Right kidney (tissue), 9 donors: ENCODE measurements around the gene ATP8B3.
A peak's percentile ranks its signal among the peaks of the same experiment; 100 is the strongest.

Experiments
- DNase-seq: peaks from one replicate; pipeline ENCODE4 v3.0.0-alpha.2; 2016
- long read RNA-seq, 8 donors: transcript quantifications; one replicate each; lab custom pipeline, GENCODE V29; 2026

ATP8B3 gene, protein sequence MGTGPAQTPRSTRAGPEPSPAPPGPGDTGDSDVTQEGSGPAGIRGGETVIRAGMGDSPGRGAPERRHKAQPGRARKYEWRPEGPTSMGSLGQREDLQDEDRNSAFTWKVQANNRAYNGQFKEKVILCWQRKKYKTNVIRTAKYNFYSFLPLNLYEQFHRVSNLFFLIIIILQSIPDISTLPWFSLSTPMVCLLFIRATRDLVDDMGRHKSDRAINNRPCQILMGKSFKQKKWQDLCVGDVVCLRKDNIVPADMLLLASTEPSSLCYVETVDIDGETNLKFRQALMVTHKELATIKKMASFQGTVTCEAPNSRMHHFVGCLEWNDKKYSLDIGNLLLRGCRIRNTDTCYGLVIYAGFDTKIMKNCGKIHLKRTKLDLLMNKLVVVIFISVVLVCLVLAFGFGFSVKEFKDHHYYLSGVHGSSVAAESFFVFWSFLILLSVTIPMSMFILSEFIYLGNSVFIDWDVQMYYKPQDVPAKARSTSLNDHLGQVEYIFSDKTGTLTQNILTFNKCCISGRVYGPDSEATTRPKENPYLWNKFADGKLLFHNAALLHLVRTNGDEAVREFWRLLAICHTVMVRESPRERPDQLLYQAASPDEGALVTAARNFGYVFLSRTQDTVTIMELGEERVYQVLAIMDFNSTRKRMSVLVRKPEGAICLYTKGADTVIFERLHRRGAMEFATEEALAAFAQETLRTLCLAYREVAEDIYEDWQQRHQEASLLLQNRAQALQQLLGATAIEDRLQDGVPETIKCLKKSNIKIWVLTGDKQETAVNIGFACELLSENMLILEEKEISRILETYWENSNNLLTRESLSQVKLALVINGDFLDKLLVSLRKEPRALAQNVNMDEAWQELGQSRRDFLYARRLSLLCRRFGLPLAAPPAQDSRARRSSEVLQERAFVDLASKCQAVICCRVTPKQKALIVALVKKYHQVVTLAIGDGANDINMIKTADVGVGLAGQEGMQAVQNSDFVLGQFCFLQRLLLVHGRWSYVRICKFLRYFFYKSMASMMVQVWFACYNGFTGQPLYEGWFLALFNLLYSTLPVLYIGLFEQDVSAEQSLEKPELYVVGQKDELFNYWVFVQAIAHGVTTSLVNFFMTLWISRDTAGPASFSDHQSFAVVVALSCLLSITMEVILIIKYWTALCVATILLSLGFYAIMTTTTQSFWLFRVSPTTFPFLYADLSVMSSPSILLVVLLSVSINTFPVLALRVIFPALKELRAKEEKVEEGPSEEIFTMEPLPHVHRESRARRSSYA (N-terminal part only)
- long read RNA-seq, donor 1, result 0 reads
- long read RNA-seq, donor 2, result 0 reads
- long read RNA-seq, donor 3, result 0 reads
- long read RNA-seq, donor 4, result 0 reads
- long read RNA-seq, donor 5, result 0 reads
- long read RNA-seq, donor 6, result 0 reads
- long read RNA-seq, donor 7, result 0 reads
- long read RNA-seq, donor 8, result 0 reads

DNA sequence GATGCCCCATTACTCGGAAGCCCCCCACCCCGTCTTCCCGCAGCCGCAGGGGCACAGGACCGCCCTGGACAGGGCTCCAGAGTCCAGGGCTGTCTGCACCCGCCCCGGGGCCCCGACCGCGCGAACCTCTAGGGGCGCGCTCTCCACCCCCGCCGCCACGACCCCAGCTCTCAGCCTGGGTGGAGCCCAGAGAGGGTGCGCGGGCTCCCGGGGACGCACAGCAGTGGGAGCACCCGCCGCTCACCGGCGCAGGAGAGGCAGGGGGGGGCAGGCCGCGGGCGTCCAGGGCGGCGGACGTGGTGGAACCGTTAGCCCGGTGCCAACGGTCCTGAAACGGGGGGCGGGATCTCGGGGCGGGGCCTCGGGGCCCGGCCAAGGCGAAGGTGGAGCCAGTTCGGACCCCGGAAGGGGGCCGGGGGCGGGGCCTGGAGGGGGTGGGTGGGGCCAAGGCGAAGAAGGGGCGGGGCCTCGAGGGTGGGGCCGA lies at the start of gene ATP8B3:
TSS of gene ATP8B3 (minus strand) at position 335 of the 484 bp plus-strand sequence. CDS start 540 bp downstream, outside the sequence.
- no peak for DNase-seq

DNA sequence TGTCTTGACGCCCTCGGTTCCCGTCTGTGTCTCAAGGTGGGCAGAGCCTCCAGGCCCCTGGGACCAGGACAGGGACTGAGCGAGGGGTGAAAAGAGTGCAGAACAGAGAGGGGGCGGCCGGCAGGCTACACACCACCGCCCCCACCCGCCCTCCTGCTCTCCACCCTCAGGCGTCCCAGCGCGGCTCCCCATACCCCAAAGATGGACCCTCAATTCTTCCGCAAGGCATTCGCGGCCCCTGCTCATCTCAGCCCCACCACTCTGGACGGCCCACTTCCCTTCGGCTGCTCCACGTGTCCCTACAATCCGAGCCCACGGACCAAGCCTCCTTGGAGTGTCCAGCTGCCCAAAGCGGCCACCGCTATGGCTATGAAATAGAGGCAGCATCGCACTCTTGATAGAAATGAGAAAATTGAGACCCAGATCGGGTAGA lies 49.5 kb upstream of the ATP8B3 start:
- peak; percentile 57 for DNase-seq

DNA sequence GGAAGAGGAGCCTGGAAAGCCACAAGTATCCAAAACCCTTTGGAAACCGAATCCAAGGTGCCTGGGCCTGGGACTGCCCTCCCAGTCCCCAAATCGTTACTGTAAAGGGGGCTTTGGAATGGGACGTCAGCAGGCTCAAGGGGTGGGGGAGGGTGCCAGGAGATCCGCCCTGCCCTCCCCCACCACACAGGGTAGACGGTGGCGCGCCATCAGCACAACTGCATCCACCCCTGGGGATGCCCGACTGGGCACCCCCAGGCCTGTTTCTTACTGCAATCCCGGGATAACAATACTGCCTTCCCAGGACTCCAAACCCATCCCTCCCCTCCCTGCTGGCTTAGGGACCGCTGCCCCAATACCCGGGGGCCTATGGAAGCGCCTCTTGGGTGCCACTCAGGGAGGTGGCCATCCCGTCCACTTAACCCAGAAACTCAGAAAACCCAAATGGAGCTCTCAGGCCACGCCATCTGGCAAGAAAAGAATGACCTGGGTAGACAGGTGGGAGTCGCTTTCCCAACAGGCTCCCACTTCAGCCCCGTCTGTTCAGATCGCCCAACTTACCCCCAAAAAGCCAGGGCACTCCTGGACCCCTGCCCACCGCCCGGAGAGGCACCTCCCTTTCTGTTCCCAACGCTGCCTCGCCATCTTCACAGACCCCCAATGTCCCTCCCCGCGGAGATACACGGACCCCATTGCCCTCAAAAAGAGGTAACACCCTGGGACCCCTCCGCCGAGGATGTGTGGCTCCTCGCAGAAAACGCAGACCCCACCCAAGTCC lies 48.9 kb upstream of the ATP8B3 start:
- DNase-seq, result peak; percentile 31

DNA sequence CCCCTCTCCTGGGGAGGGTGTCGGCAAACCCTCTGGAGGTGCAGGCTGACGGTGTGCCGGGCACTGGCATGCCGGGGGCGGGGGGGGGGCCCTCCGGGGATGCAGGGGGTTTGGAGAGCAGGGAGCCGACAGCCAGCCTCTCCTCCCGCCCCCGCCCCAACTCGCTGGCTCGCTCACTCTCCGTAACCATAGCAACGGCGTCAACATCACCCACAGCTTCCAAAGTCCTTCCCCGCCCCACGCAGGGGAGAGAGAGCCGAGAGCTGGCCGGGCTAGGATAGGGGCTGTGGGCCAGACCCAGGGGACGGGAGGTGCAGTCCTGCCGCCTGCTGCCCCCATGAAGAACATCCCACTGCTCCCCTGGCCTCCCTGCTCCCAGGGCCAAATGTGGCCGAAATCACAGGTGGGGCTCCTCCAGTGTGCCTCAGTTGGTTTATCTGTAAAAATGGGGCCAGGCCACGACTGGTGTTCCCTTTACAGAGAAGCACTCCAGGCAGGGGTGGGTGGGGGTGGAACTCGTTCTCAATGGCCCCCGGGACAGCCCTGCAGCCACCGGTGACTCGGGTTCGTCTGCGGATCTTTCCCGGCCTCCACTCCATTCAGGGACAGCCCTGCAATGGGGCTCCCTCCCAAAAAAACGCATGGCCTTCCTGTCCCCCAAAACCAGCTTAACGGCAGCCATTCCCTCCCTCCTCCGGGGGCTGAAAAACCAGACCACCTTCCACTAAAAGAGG lies 48.1 kb upstream of the ATP8B3 start:
- DNase-seq, result peak; percentile 51

DNA sequence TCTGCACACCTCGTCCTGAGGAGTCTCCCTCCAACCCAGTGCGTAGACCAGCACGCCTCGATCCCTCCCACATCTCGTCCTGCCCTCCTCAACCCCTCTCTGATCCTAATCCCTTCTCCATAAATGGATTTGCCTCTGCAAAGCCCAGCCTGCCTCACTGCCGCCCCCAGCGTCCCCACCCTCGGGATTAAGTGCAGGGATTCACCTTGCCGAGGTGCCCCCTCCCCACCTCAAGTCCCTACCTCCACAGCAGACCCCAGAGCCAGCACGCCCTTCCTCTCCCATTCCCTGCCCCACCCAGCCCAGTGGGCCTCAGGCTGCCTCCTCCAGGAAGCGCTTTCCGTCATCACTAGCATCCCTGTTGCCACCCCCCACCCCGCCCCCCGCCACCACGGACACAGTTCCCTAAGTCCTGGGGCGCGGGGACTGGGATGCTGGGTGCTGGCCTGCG lies 47.3 kb upstream of the ATP8B3 start:
- DNase-seq, result no peak

DNA sequence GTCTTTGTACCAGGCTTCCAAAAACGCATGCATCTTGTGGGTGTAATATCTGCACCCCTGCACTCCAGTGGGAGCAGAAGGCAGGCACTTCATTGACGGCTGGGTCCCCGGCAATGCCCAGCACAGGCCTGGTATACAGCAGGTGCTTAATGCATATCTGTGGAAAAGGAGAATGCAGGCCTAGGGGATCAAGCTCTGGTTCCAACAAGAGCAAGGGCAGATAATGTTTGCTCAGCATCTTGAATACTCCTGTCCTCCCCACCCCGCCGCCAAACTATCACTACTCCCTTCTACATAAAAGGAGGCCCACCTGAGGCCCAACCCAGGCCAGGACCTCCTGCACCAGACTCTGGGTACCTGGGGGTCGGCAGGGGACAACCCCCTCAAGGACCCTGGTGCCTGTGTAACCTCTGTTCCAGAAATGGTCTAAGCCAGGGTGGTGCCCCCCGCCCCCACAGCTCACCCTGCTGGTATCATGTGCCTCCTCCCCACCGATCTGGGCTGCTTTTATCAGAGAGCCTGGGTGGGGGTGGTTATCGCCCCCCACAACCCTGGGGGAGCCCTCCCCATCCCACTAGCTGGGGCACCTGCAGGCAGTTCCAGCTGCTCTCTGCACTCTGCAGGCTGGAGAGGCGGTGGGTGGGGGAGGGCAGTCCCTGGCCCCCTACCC lies 46.5 kb upstream of the ATP8B3 start:
- no peak for DNase-seq

DNA sequence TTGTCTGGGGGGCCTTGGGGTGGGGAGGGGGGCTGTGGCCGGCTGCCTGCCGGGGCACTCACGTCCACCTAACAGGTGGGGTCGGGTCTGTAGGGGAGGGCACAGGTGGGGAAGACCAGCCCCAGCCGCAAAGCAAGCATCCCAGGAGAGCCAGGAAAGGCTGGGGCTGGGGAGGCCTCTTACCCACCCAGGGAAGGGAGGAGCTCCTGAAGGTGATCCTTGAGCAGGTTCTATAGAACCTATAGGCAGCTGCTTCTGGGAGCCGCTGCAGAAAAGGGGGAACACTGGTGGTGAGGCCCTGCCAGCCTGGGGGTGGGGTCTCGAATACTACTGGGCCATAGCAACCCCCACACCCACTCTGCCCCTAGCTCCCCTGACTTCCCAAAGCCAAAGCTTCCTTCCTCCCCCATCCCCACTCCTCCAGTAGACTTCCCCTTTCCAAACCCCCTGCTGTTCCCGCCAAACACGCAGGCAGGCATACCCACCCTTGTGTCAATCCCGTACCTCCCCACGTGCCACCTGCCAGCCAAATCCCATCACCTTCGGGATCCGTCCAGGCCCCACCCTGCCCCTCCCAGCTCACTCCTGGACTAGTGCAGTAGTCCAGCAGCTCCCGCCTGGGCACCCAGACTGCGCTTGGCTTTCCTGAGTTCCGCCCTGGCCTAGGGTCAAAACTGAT lies 45.7 kb upstream of the ATP8B3 start:
- no peak for DNase-seq

DNA sequence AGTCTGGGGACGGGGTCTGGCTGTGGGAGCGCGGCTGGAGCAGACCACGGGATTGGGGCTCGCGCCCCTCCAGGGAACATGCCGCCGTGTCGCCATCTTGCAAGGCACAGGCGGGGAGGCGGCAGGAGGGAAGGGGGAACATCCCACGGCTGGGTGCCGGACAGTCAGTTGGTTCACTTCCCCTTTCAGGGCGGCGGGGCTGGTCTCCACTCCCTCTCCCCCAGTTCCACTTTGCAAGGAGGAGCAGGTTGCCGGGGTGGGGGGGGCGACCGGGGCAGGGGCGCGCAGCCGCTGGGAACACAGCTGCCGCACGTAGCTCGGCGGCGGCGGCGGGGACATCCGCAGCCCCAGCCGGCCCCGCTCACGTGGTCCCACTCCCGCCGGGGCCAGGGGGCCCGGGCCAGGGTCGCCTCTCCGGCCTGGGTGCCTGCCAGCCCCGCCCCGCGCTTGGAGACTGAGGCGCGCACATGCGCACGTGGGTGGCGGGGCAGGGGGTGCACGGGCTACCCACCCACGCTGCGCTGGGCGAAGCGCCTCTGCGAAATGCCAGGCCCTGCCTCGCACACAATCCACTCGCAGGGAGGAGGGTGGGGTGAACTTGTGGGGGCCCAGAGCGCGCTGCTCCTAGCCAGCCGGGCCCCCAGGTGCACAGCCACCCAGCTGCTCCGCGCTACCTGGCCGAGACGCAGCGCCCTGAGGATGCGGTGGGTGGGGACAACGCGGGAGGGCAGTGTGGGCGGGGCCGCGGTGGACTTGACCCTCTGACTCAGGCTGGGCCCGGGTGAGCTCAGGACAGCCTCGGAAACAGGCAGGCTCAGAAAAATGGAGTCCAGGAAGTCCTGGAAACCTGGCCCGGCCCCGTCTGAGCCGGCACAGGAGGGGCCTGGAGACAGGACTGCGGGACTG lies 44.9 kb upstream of the ATP8B3 start:
- DNase-seq, result peak; percentile 78

DNA sequence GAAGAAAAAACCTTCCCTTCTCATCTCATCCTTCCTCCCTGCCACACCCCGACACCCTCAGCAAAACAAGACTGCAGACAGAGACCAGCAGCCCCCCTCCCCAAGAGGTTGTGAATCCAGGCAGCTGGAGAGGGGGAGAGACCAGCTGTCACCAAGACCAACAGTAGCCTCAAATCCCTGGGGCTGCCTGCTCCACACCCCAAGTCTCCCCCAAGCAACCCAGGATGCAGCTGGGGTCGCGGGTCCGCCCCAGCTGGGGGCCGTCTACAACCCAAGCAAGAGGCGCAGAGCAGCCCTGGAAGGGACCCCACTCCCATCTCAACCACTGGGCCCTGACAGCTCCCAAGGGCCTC lies 44.2 kb upstream of the ATP8B3 start:
- peak; percentile 60 for DNase-seq

DNA sequence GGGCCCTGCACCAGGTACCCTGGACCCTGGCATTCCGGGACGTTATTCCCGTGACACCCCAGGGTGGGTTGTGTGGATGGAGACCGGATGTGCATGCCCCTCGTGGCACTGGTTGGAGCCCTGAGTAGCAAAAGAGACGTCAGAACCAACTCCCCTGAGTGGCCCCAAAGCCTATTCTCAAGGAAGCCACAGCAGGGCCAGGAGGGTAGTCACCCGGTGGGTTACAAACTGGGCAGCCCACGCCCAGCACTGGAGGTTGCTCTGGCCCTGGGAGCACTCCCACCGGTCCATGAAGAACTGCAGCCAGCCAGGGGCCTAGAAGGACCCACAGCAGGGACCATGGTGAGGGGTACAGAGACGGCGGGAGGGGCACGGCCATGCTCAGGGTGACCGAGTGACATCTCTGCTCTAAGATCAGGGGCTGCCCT lies 43.8 kb upstream of the ATP8B3 start:
- peak; percentile 38 for DNase-seq

DNA sequence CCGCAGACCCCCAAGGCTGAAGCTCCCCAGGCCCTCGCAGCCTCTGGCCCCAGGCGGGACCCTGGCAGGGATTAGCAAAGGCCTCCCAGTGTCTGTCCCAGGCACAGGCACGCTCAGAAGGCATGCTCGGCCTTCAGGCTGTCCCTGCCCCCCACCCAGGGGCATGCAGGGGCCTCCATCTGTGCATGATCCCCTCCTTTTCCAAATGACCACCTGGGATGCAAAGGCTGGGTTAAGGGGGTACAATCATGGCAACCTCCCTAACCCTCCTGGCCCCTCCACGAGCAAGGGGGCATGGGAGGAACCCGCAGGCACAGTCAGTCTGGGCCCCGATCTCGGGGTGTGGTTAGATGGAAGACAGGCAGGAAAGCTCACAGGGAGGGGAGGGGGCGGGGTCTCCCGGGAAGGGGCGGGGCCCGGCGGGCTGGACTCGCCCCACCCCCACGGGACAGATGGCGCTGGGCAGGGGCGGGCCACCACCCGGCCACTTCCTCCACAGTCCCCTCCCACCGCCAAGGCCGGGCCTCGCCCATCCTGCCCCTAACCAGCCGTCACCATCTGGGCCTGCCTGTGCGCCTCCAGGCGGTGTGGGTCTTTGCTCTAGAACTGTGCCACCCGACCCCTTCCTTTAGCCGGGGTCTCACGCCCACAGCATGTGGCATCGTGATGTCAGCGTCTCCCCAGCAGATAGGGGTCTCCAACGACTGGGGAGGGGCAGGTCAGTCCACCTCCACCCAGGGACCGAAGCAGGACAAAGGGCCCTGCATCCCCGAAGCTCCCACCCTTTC lies 43.2 kb upstream of the ATP8B3 start:
- DNase-seq, result peak; percentile 64

DNA sequence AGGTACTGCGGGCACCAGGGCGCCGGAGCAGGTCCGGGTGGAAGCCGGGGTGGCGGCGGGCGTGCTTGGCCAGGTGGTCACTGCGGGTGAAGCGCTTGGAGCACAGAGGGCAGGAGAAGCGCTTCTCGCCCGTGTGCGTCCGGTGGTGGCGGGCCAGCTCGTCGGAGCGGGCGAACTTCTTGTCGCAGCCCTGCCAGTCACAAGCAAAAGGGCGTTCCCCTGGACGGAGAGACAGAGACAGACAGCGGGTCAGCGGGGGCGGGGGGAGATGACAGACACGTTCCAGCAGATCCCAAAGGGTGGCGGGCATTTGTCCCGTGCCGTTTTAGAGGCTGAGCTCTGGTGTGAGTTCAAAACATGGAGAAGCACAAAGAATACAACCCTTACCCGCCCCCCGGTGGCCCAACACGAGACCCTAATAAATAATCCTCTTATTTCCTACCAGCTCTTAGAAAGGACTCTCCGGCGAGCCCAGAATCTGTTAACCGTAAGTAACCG lies 42.5 kb upstream of the ATP8B3 start:
- DNase-seq, result peak; percentile 38

DNA sequence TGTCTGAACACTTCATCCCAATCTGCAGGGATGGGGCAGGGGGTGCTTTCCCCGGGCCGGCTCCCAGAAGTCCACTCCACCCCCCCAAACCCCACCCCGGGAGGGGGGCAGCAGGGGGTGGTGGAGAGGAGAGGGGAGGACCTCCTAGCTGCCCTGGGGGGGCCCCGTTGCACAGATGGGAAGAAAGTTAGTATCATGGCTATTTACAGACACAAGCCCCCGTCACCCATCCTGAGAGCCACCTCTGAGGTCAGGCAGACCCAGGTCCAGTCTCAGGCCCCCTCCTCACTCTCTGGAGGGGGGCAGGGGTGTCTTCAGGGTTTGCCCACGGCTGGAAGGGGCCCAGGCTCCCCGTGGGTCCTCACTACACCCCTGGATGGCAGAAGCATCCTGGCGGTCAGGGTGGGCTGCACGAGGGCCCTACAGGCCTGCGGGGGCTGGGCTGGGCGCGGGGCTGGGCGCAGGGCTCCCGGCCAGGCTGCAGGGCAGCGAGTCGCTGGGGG lies 42.0 kb upstream of the ATP8B3 start:
- no peak for DNase-seq

DNA sequence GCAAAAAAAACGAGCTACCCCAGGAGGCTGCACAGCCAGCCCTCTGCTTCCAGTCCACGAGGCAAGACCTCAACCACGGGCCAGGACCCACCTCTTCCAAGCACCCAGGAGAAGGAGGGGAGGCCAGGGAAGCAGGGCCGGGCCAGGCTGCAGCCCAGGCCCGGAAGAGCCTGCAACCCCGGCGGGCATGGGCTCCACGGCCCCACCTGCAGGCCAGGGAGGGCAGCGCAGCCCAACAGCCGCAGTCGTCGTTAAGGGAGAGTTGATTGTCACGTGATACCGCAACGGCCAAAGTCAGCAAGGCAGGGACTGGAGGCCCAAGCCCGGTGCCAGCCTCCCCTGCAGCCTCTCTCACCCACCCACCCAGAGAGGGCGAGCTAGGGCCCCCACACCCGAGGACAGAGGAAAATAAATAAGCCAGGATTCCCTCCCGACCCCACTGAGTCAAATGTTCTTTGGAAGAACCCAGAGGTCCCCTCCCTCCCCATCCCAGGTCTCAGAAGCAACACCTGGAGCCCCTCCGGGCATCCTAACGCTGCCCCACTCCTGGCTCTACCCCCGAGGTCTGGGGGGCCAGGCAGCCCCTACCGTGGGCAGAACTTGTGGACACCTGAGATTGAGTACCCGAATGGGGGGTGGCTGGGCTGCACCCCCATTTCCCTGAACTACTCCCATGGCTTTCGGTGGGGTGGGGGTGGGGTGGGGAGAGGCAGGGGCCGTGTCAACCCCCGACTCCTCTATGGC lies 41.4 kb upstream of the ATP8B3 start:
- peak; percentile 65 for DNase-seq

DNA sequence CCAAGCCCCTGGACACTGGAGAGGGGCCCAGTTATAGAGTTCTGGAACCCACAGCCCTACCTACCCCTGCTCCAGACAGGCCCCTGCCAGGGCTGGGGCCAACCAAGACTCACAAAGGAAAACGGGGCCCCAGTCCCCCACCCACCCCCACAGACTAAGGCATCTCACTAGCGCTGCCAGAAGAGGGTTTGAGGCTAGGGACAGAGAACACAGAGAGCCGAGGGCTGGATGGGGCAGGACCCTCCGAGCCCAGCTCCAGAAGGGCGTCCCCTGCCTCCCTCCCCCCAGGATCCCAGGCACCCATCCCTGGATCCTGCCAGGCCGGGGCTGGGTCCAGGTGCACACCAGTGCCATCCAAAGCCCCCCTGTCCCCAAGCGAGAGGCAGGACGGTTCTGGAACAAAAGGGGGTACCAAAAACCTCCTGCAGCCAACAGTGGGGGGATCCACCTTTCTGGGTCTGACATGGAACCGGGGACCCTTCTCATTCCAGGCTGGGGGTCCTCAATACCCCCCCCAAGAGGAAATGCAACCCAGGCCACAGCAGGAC lies 40.6 kb upstream of the ATP8B3 start:
- no peak for DNase-seq
